ENCODE data around the gene ENTPD3. TPM values are rescaled to one million over a fixed set of nuclear protein-coding genes. Genes with fewer than 3 reads are reported as not detected.
"Not testable (repeated sequence)": the region's sequence is repeated elsewhere in the genome, so short reads cannot be mapped to it uniquely, and the experiment has no call there.

The ENTPD3 gene
- polyA plus RNA-seq, 1 donor (not counting 4 experiments of a cell fraction or from before 2014, with no cell fraction given), result 12.9 TPM

DNA sequence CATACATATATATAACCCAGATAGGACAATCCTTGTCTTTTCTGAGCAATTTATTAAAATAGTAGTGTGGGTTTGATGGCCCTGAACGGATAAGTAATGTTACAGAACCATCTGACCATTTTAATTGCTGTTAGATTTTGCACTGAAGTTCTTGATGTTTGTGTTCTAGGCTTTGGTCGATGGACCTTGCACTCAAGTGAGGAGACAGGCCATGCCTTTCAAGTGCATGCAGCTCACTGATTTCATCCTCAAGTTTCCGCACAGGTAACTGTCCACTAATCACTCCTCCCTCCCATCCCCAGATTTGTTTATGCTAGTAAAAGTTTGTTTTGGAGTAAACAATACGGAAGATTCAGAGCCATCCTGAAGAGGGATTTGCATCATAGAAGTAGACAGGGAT is 71.5 kb downstream of the ENTPD3 start:
- peaks cover 26 to 30% of the 10 kb centered on the region in 2 experiments for H3K36me3 ChIP-seq (ENCODE audit: control insufficient read depth in 2 of 2, extremely low read depth in 1 of 2, insufficient read depth in 2 of 2, low read length in 2 of 2)
- peak overlapping the region; percentile 95 for H3K27ac ChIP-seq (ENCODE audit: control insufficient read depth, insufficient read depth, low read length)
- FAIRE-seq, result no peak

DNA sequence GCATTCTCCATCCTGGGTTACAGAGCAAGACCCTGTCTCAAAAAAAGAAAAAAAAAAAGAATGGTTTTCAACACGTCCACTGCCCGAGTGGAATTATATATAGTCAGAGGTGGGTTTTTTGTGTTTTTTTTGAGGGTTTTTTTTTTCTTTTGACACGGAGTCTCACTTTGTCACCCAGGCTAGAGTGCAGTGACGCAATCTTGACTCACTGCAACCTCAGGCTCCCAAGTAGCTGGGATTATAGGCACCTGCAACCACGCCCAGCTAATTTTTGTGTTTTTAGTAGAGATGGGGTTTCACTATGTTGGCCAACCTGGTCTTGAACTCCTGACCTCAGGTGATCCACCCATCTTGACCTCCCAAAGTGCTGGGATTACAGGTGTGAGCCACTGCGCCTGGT is 73.5 kb downstream of the ENTPD3 start:
- H3K9me1 ChIP-seq (ENCODE audit: control insufficient read depth, extremely low read depth, insufficient read depth, low read length), result not testable (repeated sequence)

More for the DNA sequence above, 71.5 kb downstream of the ENTPD3 start:
- peaks cover 14% of the 10 kb centered on the region for H3K4me1 ChIP-seq (ENCODE audit: control insufficient read depth, extremely low read depth, insufficient read depth, low read length)
- dilution Hi-C loops (cut with MboI; ENCODE audit: extremely low pct_ligation_motif_present, low sequenced_read_pairs), result no loop called here
- H4K20me1 ChIP-seq (ENCODE audit: control insufficient read depth, extremely low read depth, insufficient read depth, low read length), result peaks cover 16% of the 10 kb centered on the region
- H3K4me3 ChIP-seq (ENCODE audit: control insufficient read depth in 2 of 3, extremely low read depth in 1 of 3, insufficient read depth in 2 of 3, low read depth in 1 of 3, low read length in 3 of 3), result peak overlapping the region; percentile 59 to 95 (median 92)
- TF ChIP-seq EZH2 (IDR thresholded peaks at IDR 0.05; ENCODE audit: low read length), result no peak
- TF ChIP-seq, protein P1, sequence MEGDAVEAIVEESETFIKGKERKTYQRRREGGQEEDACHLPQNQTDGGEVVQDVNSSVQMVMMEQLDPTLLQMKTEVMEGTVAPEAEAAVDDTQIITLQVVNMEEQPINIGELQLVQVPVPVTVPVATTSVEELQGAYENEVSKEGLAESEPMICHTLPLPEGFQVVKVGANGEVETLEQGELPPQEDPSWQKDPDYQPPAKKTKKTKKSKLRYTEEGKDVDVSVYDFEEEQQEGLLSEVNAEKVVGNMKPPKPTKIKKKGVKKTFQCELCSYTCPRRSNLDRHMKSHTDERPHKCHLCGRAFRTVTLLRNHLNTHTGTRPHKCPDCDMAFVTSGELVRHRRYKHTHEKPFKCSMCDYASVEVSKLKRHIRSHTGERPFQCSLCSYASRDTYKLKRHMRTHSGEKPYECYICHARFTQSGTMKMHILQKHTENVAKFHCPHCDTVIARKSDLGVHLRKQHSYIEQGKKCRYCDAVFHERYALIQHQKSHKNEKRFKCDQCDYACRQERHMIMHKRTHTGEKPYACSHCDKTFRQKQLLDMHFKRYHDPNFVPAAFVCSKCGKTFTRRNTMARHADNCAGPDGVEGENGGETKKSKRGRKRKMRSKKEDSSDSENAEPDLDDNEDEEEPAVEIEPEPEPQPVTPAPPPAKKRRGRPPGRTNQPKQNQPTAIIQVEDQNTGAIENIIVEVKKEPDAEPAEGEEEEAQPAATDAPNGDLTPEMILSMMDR (optimal IDR thresholded peaks at IDR 0.05 in 1 of 3, IDR thresholded peaks at IDR 0.05 in 1 of 3, conservative IDR thresholded peaks at IDR 0.05 in 1 of 3; ENCODE audit: extremely low read depth in 1 of 3, insufficient read depth in 2 of 3, low read length in 3 of 3), result no peak
- no peaks in the 10 kb centered on the region for H3K9me1 ChIP-seq (ENCODE audit: control insufficient read depth, extremely low read depth, insufficient read depth, low read length)
- no peaks in the 10 kb centered on the region for H3K27me3 ChIP-seq (ENCODE audit: control insufficient read depth, extremely low read depth, insufficient read depth, low read length)
- H3K4me2 ChIP-seq (ENCODE audit: control insufficient read depth, extremely low read depth, insufficient read depth, low read depth, low read length), result peak overlapping the region; percentile 94
- DNase-seq (ENCODE audit: low read depth, low spot score), result no peak
- H3K79me2 ChIP-seq (ENCODE audit: control insufficient read depth, insufficient read depth, low read length), result peaks cover 32% of the 10 kb centered on the region
- H2AFZ ChIP-seq (ENCODE audit: control insufficient read depth, low read length), result no peak overlapping the region
- peak overlapping the region; percentile 99 for H3K9ac ChIP-seq (ENCODE audit: control insufficient read depth, extremely low read depth, insufficient read depth, low read length)
- no peaks in the 10 kb centered on the region for H3K9me3 ChIP-seq (ENCODE audit: control insufficient read depth, low read depth, low read length)

DNA sequence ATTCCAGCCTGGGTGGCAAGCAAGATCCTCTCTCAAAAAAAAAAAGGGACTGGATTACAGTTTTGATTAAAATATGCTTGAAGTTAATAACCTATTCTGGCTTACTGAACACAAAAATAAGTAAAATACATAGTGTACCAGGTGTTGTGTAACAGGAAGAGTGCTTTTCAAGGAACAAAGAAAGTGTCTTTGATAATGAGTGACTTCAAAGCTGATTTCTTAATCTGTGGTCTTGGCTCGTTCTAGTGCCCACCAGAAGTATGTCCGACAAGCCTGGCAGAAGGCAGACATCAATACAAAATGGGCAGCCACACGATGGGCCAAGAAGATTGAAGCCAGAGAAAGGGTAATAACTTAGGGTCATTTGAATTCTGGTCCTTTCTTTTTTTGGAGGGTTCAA is 74.2 kb downstream of the ENTPD3 start:
- peaks cover 32 to 50% of the 10 kb centered on the region in 2 experiments for H3K36me3 ChIP-seq (ENCODE audit: control insufficient read depth in 2 of 2, extremely low read depth in 1 of 2, insufficient read depth in 2 of 2, low read length in 2 of 2)
- no peak for FAIRE-seq
- H3K9ac ChIP-seq (ENCODE audit: control insufficient read depth, extremely low read depth, insufficient read depth, low read length), result no peak overlapping the region
- TF ChIP-seq EZH2 (IDR thresholded peaks at IDR 0.05; ENCODE audit: low read length), result no peak
- TF ChIP-seq, protein P1 (optimal IDR thresholded peaks at IDR 0.05 in 1 of 3, IDR thresholded peaks at IDR 0.05 in 1 of 3, conservative IDR thresholded peaks at IDR 0.05 in 1 of 3; ENCODE audit: extremely low read depth in 1 of 3, insufficient read depth in 2 of 3, low read length in 3 of 3), result no peak
- H3K9me1 ChIP-seq (ENCODE audit: control insufficient read depth, extremely low read depth, insufficient read depth, low read length), result no peaks in the 10 kb centered on the region
- H3K4me1 ChIP-seq (ENCODE audit: control insufficient read depth, extremely low read depth, insufficient read depth, low read length), result peaks cover 11% of the 10 kb centered on the region
- no peak overlapping the region for H3K4me3 ChIP-seq (ENCODE audit: control insufficient read depth in 2 of 3, extremely low read depth in 1 of 3, insufficient read depth in 2 of 3, low read depth in 1 of 3, low read length in 3 of 3)
- DNase-seq (ENCODE audit: low read depth, low spot score), result no peak
- H3K4me2 ChIP-seq (ENCODE audit: control insufficient read depth, extremely low read depth, insufficient read depth, low read depth, low read length), result no peak overlapping the region
- peaks cover 32% of the 10 kb centered on the region for H3K79me2 ChIP-seq (ENCODE audit: control insufficient read depth, insufficient read depth, low read length)
- dilution Hi-C loops (cut with MboI; ENCODE audit: extremely low pct_ligation_motif_present, low sequenced_read_pairs), result no loop called here
- no peak overlapping the region for H2AFZ ChIP-seq (ENCODE audit: control insufficient read depth, low read length)
- no peaks in the 10 kb centered on the region for H3K27me3 ChIP-seq (ENCODE audit: control insufficient read depth, extremely low read depth, insufficient read depth, low read length)
- H4K20me1 ChIP-seq (ENCODE audit: control insufficient read depth, extremely low read depth, insufficient read depth, low read length), result peaks cover 22% of the 10 kb centered on the region
- H3K9me3 ChIP-seq (ENCODE audit: control insufficient read depth, low read depth, low read length), result no peaks in the 10 kb centered on the region
- no peak overlapping the region for H3K27ac ChIP-seq (ENCODE audit: control insufficient read depth, insufficient read depth, low read length)

More for the DNA sequence above, 73.5 kb downstream of the ENTPD3 start:
- H3K4me2 ChIP-seq (ENCODE audit: control insufficient read depth, extremely low read depth, insufficient read depth, low read depth, low read length); H3K27ac ChIP-seq (ENCODE audit: control insufficient read depth, insufficient read depth, low read length); dilution Hi-C loops (cut with MboI; ENCODE audit: extremely low pct_ligation_motif_present, low sequenced_read_pairs); FAIRE-seq; H2AFZ ChIP-seq (ENCODE audit: control insufficient read depth, low read length); DNase-seq (ENCODE audit: low read depth, low spot score); H3K4me3 ChIP-seq (ENCODE audit: control insufficient read depth in 2 of 3, extremely low read depth in 1 of 3, insufficient read depth in 2 of 3, low read depth in 1 of 3, low read length in 3 of 3); H3K9me3 ChIP-seq (ENCODE audit: control insufficient read depth, low read depth, low read length); H3K9ac ChIP-seq (ENCODE audit: control insufficient read depth, extremely low read depth, insufficient read depth, low read length); H3K27me3 ChIP-seq (ENCODE audit: control insufficient read depth, extremely low read depth, insufficient read depth, low read length): not testable (repeated sequence)
- H4K20me1 ChIP-seq (ENCODE audit: control insufficient read depth, extremely low read depth, insufficient read depth, low read length), result peaks cover 22% of the 10 kb centered on the region
- H3K4me1 ChIP-seq (ENCODE audit: control insufficient read depth, extremely low read depth, insufficient read depth, low read length), result peaks cover 11% of the 10 kb centered on the region
- H3K79me2 ChIP-seq (ENCODE audit: control insufficient read depth, insufficient read depth, low read length), result peaks cover 32% of the 10 kb centered on the region
- peaks cover 32 to 47% of the 10 kb centered on the region in 2 experiments for H3K36me3 ChIP-seq (ENCODE audit: control insufficient read depth in 2 of 2, extremely low read depth in 1 of 2, insufficient read depth in 2 of 2, low read length in 2 of 2)

DNA sequence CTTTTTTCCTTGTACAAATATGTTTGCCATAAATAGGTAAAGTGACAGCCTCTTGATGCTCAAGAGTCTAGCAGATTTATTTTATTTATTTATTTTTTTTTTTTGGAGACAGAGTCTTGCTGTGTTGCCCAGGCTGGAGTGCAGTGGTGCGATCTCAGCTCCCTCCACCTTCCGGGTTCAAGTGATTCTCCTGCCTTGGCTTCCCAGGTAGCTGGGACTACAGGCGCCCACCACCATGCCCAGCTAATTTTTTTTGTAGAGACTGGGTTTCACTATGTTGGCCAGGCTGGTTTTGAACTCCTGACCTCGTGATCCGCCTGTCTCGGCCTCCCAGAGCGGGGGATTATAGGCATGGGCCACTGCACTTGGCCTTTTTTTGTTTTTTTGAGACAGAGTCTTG is 75.9 kb downstream of the ENTPD3 start:
- not testable (repeated sequence) for DNase-seq (ENCODE audit: low read depth, low spot score)

More for the DNA sequence above, 75.9 kb downstream of the ENTPD3 start:
- H3K4me3 ChIP-seq (ENCODE audit: control insufficient read depth in 2 of 3, extremely low read depth in 1 of 3, insufficient read depth in 2 of 3, low read depth in 1 of 3, low read length in 3 of 3); H3K27me3 ChIP-seq (ENCODE audit: control insufficient read depth, extremely low read depth, insufficient read depth, low read length); H3K9ac ChIP-seq (ENCODE audit: control insufficient read depth, extremely low read depth, insufficient read depth, low read length); dilution Hi-C loops (cut with MboI; ENCODE audit: extremely low pct_ligation_motif_present, low sequenced_read_pairs); H3K27ac ChIP-seq (ENCODE audit: control insufficient read depth, insufficient read depth, low read length); FAIRE-seq; H2AFZ ChIP-seq (ENCODE audit: control insufficient read depth, low read length); H3K9me1 ChIP-seq (ENCODE audit: control insufficient read depth, extremely low read depth, insufficient read depth, low read length); H3K4me2 ChIP-seq (ENCODE audit: control insufficient read depth, extremely low read depth, insufficient read depth, low read depth, low read length); H3K9me3 ChIP-seq (ENCODE audit: control insufficient read depth, low read depth, low read length): not testable (repeated sequence)
- peaks cover 32 to 50% of the 10 kb centered on the region in 2 experiments for H3K36me3 ChIP-seq (ENCODE audit: control insufficient read depth in 2 of 2, extremely low read depth in 1 of 2, insufficient read depth in 2 of 2, low read length in 2 of 2)
- H3K79me2 ChIP-seq (ENCODE audit: control insufficient read depth, insufficient read depth, low read length), result peaks cover 25% of the 10 kb centered on the region
- H4K20me1 ChIP-seq (ENCODE audit: control insufficient read depth, extremely low read depth, insufficient read depth, low read length), result peaks cover 22% of the 10 kb centered on the region
- peaks cover 11% of the 10 kb centered on the region for H3K4me1 ChIP-seq (ENCODE audit: control insufficient read depth, extremely low read depth, insufficient read depth, low read length)

Measured in keratinocyte (primary cell).